GM10266 (cell line): ENCODE measurements around the gene ZNF48.

Source experiments
- DNase-seq: peaks from one replicate; pipeline ENCODE4 v3.0.0; 2012; ENCODE audit errors: extremely low spot score
- TF ChIP-seq, protein P1 (sequence below): IDR thresholded peaks from 2 replicates; pipeline ENCODE4 v1.5.1; 2012; ENCODE audit warnings: mild to moderate bottlenecking, low read depth; ENCODE audit not compliant: control insufficient read depth, insufficient read depth; ENCODE audit errors: missing control alignments

Gene ZNF48

DNA sequence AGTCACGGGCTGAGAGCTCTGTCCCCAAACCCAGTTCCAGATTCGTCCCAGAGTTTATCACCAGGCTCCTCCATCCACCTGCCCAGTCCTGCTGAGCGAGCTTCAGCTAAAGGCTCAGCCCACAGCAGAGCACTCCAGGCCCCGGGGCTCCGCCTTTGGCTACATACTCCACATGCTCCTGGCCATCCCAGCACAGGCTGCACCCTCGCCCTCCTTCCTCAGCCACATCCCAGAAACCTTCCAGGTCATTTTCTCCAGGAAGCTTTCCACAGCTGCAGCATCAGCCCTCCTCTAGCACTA is 35.4 kb upstream of the ZNF48 start:
- DNase-seq = no peak

DNA sequence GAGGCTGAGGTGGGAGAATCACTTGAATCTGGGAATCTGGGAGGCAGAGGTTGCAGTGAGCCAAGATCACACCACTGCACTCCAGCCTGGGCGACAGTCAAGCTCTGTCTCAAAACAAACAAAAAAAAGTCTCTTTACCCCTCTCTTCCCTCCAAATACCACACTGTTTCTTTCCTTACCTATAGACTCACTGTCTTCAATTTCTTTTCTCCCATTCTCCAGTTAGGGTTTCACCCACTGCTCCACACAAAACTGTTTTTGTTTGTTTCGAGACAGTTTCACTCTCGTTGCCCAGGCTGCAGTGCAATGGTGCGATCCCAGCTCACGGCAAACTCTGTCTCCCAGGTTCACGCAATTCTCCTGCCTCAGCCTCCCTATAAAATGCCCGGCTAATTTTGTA is 34.0 kb upstream of the ZNF48 start:
- TF ChIP-seq, protein P1, sequence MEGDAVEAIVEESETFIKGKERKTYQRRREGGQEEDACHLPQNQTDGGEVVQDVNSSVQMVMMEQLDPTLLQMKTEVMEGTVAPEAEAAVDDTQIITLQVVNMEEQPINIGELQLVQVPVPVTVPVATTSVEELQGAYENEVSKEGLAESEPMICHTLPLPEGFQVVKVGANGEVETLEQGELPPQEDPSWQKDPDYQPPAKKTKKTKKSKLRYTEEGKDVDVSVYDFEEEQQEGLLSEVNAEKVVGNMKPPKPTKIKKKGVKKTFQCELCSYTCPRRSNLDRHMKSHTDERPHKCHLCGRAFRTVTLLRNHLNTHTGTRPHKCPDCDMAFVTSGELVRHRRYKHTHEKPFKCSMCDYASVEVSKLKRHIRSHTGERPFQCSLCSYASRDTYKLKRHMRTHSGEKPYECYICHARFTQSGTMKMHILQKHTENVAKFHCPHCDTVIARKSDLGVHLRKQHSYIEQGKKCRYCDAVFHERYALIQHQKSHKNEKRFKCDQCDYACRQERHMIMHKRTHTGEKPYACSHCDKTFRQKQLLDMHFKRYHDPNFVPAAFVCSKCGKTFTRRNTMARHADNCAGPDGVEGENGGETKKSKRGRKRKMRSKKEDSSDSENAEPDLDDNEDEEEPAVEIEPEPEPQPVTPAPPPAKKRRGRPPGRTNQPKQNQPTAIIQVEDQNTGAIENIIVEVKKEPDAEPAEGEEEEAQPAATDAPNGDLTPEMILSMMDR = no peak
- no peak for DNase-seq

More for the DNA sequence above, 35.4 kb upstream of the ZNF48 start:
- TF ChIP-seq, protein P1 = no peak

DNA sequence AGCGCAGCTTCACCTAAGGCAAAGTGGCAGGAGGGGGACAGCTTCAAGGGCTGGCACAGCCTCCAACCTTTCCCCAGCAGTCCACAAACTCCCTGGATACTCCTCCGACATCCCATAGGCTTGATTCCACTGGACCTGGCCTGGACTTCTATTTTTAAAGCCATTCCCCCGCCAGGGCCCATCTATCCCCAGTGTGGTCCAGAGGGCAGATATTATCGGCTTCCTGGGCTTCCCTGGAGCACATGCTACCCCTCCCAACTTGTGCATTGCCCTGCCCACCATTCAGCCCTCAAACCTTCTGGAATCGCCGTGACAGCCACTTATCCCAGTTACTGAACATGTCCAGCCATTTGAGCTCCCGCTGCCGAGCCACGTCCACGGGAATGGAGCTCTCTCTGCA is 30.0 kb upstream of the ZNF48 start:
- TF ChIP-seq, protein P1 = no peak
- DNase-seq = no peak

DNA sequence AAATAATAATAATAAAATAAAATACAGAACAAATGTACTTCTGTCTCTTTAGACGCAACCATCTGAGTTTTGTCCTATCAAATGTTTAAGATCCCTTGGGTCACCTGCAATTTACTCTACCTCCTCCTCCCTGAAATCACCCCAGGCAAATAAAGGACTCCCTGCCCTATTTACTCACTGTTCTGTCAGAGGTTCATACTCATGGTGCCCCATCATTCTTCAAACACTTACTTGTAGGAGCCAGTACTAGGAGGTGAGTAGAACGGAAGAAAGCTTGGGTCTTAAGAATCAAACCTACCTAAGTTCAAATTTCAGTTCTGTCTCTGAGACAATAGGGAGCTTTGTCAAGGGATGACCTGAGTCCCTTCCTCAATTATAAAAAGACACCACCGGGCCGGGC is 28.7 kb upstream of the ZNF48 start:
- DNase-seq = no peak
- TF ChIP-seq, protein P1 = no peak

DNA sequence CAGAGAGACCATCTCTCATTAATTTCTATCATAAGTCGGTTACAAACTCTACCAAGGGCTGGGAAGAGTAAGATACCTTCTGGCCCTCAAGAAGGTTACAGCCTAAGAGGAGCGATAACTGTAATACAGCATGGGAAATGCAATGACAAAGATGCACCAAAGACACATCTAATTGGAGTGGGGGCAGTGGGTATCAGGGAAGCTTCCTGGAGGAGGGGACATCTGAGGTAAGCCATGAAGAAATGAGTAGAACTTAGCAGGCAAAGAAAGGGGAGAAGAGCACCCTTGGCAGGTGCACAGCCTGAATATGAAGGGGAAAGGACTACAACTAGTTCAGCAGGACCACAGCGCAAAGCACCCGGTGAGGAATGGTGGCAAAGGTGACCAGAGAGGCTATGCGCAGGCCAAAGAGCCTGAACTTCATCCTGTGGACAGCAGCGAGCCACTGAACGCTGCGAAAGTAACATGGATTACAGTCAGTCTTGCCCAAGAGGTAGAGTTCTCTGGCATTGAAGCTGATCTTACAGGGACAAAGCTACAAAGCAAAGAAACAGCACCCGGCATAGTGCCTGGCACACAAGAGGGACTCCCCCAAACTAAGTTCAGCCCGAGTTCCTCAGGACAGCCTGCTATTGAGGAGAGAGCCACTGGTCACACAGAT is 27.7 kb upstream of the ZNF48 start:
- no peak for DNase-seq
- TF ChIP-seq, protein P1 = no peak

DNA sequence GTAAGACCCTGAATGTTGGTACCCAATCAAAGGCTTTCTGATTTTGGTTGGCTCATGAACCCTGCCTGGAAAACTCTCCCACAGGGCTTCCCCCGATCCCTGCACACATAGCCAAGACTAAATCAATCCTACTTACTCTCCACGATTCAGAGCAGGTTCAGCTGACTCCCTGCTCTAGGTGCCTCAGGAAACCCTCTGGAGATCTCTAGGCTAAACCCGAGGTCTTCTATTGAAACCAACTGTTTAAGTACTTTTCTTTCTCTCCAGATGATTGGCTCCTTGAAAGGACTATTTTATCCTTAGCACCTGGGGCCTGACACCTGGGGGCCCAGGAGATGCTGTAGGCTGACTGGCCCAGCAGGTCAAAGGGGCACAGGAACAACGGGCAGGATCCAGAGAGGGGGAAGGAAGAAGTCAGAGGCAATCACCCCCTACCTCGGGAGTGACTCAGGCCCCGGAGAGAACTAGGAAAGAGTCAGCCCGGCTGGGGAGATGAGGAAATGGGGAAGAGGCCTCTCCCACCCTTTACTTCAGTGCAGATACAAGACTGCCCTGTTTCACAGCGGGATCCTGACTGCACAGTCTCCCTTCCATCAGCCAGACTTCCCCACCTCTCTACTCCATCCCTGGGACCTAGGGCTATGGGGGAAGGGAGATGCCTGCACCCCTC is 27.0 kb upstream of the ZNF48 start:
- TF ChIP-seq, protein P1 = no peak
- no peak for DNase-seq

DNA sequence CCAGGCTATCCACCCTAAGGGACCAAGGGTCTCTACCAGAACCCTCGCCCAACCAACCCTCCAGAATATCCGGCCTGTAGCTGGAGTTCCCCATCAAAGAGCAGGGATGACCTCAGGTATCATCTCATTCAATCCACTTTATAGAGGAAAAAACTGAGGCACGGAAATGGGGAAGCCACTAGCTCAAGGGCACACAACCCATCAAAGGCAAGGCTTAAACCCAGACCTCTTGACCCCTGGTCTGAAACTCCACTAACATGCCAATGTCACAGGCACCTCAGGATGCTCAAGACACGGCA is 26.5 kb upstream of the ZNF48 start:
- no peak for DNase-seq
- TF ChIP-seq, protein P1 = no peak
